Endodermal cell (in vitro differentiated cells): Measurements from ENCODE around the gene PIK3C3. TPM values are rescaled to one million over a fixed set of nuclear protein-coding genes. Genes with fewer than 3 reads are reported as not detected.

Experiments used
- DNase-seq: peaks from one replicate; pipeline ENCODE4 v3.0.0-alpha.2; 2017
- H3K27ac ChIP-seq: 2 replicates; pipeline ENCODE4 v1.5.1; 2013; ENCODE audit warnings: mild to moderate bottlenecking, low read depth, low read length, moderate library complexity
- H3K27me3 ChIP-seq: 2 replicates; pipeline ENCODE4 v1.6.1; 2013; ENCODE audit warnings: mild to moderate bottlenecking, low read length, moderate library complexity; ENCODE audit not compliant: insufficient read depth, control insufficient read depth, poor library complexity, severe bottlenecking
- H3K36me3 ChIP-seq: 2 replicates; pipeline ENCODE4 v1.7.0; 2013; ENCODE audit warnings: mild to moderate bottlenecking, low read length, moderate library complexity; ENCODE audit not compliant: control insufficient read depth, insufficient read depth
- H3K4me1 ChIP-seq: one replicate; pipeline ENCODE4 v1.7.0; 2013; ENCODE audit warnings: low read length; ENCODE audit not compliant: control insufficient read depth, insufficient read depth
- H3K4me3 ChIP-seq: 2 replicates; pipeline ENCODE4 v1.5.1; 2013; ENCODE audit warnings: mild to moderate bottlenecking, low read length, moderate library complexity
- H3K9ac ChIP-seq: 2 replicates; pipeline ENCODE4 v1.6.1; 2013; ENCODE audit warnings: mild to moderate bottlenecking, low read length, moderate library complexity; ENCODE audit not compliant: poor library complexity, severe bottlenecking; ENCODE audit errors: extremely low read depth
- H3K9me3 ChIP-seq: 2 replicates; pipeline ENCODE4 v1.6.1; 2013; ENCODE audit warnings: mild to moderate bottlenecking, low read length, moderate library complexity; ENCODE audit not compliant: control insufficient read depth
- H3K27ac Mint-ChIP-seq: 2 replicates; pipeline ENCODE4 v1.8.0; 2020; ENCODE audit warnings: mixed read lengths
- H3K27me3 Mint-ChIP-seq: 2 replicates; pipeline ENCODE4 v1.8.0; 2021; ENCODE audit warnings: mild to moderate bottlenecking, mixed read lengths; ENCODE audit not compliant: insufficient read depth
- H3K36me3 Mint-ChIP-seq: 2 replicates; pipeline ENCODE4 v1.8.0; 2020; ENCODE audit warnings: low read depth, mixed read lengths
- H3K4me1 Mint-ChIP-seq: 2 replicates; pipeline ENCODE4 v1.8.0; 2020; ENCODE audit warnings: mixed read lengths
- H3K4me3 Mint-ChIP-seq: 2 replicates; pipeline ENCODE4 v1.8.0; 2020; ENCODE audit warnings: mild to moderate bottlenecking, moderate library complexity, mixed read lengths
- H3K9me3 Mint-ChIP-seq: 2 replicates; pipeline ENCODE4 v1.8.0; 2020; ENCODE audit warnings: mild to moderate bottlenecking, mixed read lengths
- WGBS, 2 experiments: methylation state at CpG; one replicate each; pipeline versions ENCODE4 v1.1.5 to v1.1.7; 2013; ENCODE audit warnings: missing lambda C conversion rate in 2 of 2, mixed read lengths in 1 of 2; ENCODE audit not compliant: insufficient coverage in 1 of 2, insufficient read length in 1 of 2; 5-methylcytosine and 5-hydroxymethylcytosine counted together
- total RNA-seq, 2 donors: library from RNA; stranded (reverse); fragmentation: NEBNext Ultra II Directional in 1 of 2; extraction: Animal tissue kit (Norgen Biotek cat#: 25700) in 1 of 2; gene quantifications; 2 replicates in 1 of 2; 3 replicates in 1 of 2; pipeline ENCODE4 v1.2.1, GENCODE V29; 2021
- TF ChIP-seq, protein P1 (sequence below): fragments of 200-600 bp; sonication (generic); conservative IDR thresholded peaks from 2 replicates; pipeline ENCODE4 v1.5.0; 2021; ENCODE audit warnings: antibody characterized with exemption, mild to moderate bottlenecking

The PIK3C3 gene
- total RNA-seq, 2 donors from 2014 or later: 47.0 to 64.8 TPM

DNA sequence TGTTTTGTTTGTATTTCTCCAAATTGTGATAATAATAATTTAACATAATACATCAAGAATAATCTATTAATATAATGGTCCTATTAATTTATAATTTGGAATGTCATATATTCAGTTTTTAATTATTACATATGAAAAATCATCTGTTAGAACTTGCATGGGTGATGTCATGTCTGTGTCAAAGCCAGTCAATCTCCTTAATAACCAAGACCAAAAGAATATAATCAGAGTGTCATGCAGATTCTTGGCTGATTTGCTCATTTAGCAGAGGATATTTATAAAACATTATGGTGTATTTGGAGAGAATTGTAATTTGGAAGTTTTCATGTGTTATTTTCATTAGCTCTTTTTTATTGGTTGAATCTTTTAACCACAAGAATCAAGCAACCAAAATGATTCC, 96.4 kb downstream of the PIK3C3 start:
- Histone ChIP-seq H3K4me3 (no peak overlapping the region), H3K27me3 (no peaks in the 10 kb centered on the region), H3K27ac (no peak overlapping the region), H3K9me3 (no peaks in the 10 kb centered on the region), H3K4me1 (no peaks in the 10 kb centered on the region), H3K9ac (no peak overlapping the region), H3K36me3 (peaks cover 15% of the 10 kb centered on the region)
- Mint-ChIP-seq H3K4me3 (no peak overlapping the region), H3K9me3 (no peaks in the 10 kb centered on the region), H3K27ac (no peak overlapping the region), H3K27me3 (no peaks in the 10 kb centered on the region), H3K36me3 (peaks cover 22% of the 10 kb centered on the region), H3K4me1 (peaks cover 5% of the 10 kb centered on the region)
- TF ChIP-seq, protein P1, sequence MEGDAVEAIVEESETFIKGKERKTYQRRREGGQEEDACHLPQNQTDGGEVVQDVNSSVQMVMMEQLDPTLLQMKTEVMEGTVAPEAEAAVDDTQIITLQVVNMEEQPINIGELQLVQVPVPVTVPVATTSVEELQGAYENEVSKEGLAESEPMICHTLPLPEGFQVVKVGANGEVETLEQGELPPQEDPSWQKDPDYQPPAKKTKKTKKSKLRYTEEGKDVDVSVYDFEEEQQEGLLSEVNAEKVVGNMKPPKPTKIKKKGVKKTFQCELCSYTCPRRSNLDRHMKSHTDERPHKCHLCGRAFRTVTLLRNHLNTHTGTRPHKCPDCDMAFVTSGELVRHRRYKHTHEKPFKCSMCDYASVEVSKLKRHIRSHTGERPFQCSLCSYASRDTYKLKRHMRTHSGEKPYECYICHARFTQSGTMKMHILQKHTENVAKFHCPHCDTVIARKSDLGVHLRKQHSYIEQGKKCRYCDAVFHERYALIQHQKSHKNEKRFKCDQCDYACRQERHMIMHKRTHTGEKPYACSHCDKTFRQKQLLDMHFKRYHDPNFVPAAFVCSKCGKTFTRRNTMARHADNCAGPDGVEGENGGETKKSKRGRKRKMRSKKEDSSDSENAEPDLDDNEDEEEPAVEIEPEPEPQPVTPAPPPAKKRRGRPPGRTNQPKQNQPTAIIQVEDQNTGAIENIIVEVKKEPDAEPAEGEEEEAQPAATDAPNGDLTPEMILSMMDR: no peak
- DNase-seq: no peak

DNA sequence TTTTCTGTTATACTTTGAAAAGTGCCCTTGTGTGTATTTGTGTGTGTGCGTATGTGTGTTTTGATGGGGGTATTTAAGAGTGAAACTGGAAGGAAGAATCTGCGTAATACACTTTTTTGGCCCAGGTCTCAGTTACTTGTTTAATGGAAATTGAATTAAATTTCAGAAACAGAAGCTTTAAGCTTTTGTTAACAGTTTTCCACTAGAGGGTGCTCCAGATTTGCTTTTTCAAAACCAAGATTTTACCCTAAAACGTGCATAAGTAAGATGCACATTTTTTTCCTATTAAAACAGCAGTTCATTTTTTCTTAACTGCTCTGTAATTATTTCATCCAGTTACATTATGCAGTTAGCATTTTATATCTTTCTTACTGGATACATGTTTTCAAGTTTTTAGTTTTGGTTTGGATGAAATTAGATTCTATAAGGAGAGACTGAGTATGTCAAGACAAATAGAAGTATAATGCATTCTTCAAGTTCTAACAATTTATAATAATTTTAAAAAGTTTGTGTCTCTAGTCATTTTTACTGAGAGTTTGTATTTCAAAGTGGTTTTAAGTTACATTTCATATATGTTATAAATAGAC, 97.2 kb downstream of the PIK3C3 start:
- no peak overlapping the region for H3K27ac Mint-ChIP-seq

DNA sequence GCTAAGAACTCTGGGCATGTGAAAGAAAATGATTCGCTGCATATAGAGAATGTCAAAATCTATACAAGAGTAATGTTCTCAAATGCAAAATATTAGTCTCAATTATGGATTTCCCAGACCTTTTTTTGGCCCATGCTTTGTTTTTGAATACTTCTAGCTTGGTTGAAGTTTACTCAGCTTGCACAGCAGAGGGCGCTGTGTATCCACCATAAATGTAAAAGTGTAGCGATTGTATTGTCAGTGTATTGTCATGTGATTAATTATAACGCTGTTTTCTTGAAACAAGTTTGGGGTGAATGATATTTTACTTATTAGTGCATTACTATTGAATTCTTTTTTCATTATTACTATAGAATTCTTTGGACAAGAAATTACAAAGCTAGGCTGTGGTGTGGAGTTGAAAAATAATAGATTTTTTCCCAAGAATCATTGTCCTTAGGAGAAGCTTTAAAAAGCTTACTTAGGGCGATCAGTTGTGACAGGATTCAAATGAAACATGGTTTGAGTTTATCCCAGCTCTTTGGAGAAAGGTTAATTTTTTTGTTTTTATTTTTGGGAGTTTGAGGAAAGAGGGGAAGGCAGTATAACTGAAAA, 98.3 kb downstream of the PIK3C3 start:
- H3K27me3 Mint-ChIP-seq: no peaks in the 10 kb centered on the region
- H3K4me3 Mint-ChIP-seq: no peak overlapping the region

More for the DNA sequence above, 97.2 kb downstream of the PIK3C3 start:
- H3K36me3 Mint-ChIP-seq: peaks cover 22% of the 10 kb centered on the region
- Histone ChIP-seq H3K4me3 (no peak overlapping the region), H3K27ac (no peak overlapping the region), H3K9ac (no peak overlapping the region), H3K36me3 (peaks cover 10% of the 10 kb centered on the region), H3K27me3 (no peaks in the 10 kb centered on the region), H3K4me1 (no peaks in the 10 kb centered on the region), H3K9me3 (no peaks in the 10 kb centered on the region)
- no peaks in the 10 kb centered on the region for H3K9me3 Mint-ChIP-seq
- 83 to 87% methylated on average over 2 to 3 of the region's 3 CpGs for WGBS, 2 experiments
- DNase-seq: no peak
- H3K4me1 Mint-ChIP-seq: peaks cover 5% of the 10 kb centered on the region
- no peak overlapping the region for H3K4me3 Mint-ChIP-seq
- no peaks in the 10 kb centered on the region for H3K27me3 Mint-ChIP-seq
- TF ChIP-seq, protein P1: peak; percentile 68

More for the DNA sequence above, 98.3 kb downstream of the PIK3C3 start:
- no peak overlapping the region for H3K4me3 ChIP-seq
- 16 to 60% methylated on average over 1 to 5 of the region's 5 CpGs for WGBS, 2 experiments
- DNase-seq: peak; percentile 75
- Mint-ChIP-seq H3K4me1 (peaks cover 3% of the 10 kb centered on the region), H3K27ac (peak overlapping the region; percentile 41), H3K9me3 (no peaks in the 10 kb centered on the region), H3K36me3 (peaks cover 29% of the 10 kb centered on the region)
- no peak overlapping the region for H3K9ac ChIP-seq
- H3K9me3 ChIP-seq: no peaks in the 10 kb centered on the region
- TF ChIP-seq, protein P1: peak; percentile 96
- H3K36me3 ChIP-seq: peaks cover 19% of the 10 kb centered on the region
- H3K27me3 ChIP-seq: no peaks in the 10 kb centered on the region
- no peaks in the 10 kb centered on the region for H3K4me1 ChIP-seq
- no peak overlapping the region for H3K27ac ChIP-seq
